ENCODE data around the gene NTN5. TPM values are rescaled to one million over a fixed set of nuclear protein-coding genes. Genes with fewer than 3 reads are reported as not detected.

Gene NTN5
- total and polyA plus RNA-seq, 2 of the 4 experiments (the other 2 are of a cell fraction), result 0.19 TPM; not detected in 1

GRCh38 chr19:48646722-48647216 is 26.0 kb downstream of the NTN5 start:
- ATAC-seq (ENCODE audit: low read depth) (no peak), DNase-seq (no peak)
- no peak overlapping the region for H3K23ac ChIP-seq (ENCODE audit: low read depth, low read length)
- no peaks in the 10 kb centered on the region; the same call in 1 of the 2 replicates for H3K9me1 ChIP-seq (ENCODE audit: insufficient read depth, low read length)
- 0 out of 3 replicates have a peak overlapping the region, but pooled peaks have one; percentile 40 for H2BK15ac ChIP-seq (ENCODE audit: low read depth, low read length)
- peak overlapping the region; percentile 9; the same call in 1 of the 2 replicates for H3K4me3 ChIP-seq (ENCODE audit: insufficient read depth, low read depth, low read length)
- peaks cover 5% of the 10 kb centered on the region for H3K4me1 ChIP-seq (ENCODE audit: control insufficient read depth, insufficient read depth, low read length)
- H3K56ac ChIP-seq (ENCODE audit: extremely low read depth, insufficient read depth, low read length), result no peak overlapping the region
- H4K20me1 ChIP-seq (ENCODE audit: insufficient read depth, low read length), result no peaks in the 10 kb centered on the region
- no peaks in the 10 kb centered on the region for H3K79me1 ChIP-seq (ENCODE audit: low read depth in 1 of 2, low read length in 2 of 2)
- peak overlapping the region; percentile 89 for H2AK9ac ChIP-seq (replicated peaks; ENCODE audit: low read depth, low read length, poor library complexity)
- peak overlapping the region; percentile 32; the same call in 1 of the 2 replicates for H3K4ac ChIP-seq (ENCODE audit: low read depth, low read length)
- peak overlapping the region; percentile 23; the same call in 1 of the 2 replicates for H4K91ac ChIP-seq (ENCODE audit: insufficient read depth, low read depth, low read length)
- dilution Hi-C loops (cut with HindIII; ENCODE audit: low sequenced_read_pairs, unreplicated experiment) (no loop called here), intact Hi-C loops (cut with micrococcal nuclease) (loop anchor here (2.0 to 10.0 kb wide), 3 partner anchors 138 to 318 kb away; partner anchors contain the start of gene FTL), in situ Hi-C loops (cut with MboI; ENCODE audit: low sequenced_read_pairs) (loop anchor here (10.0 kb wide), 2 partner anchors 188 to 318 kb away; partner anchors contain the start of genes FTL and HSD17B14)
- no peak overlapping the region for H3K9ac ChIP-seq (ENCODE audit: low read depth, low read length)
- H3K18ac ChIP-seq (ENCODE audit: low read depth, low read length), result no peak overlapping the region
- peak overlapping the region; percentile 51 to 57; a peak in 3 of 4 replicates for H4K8ac ChIP-seq (ENCODE audit: low read depth in 2 of 2, low read length in 2 of 2)
- H2BK5ac ChIP-seq (ENCODE audit: low read depth, low read length, poor library complexity, severe bottlenecking), result no peak overlapping the region
- H2BK120ac ChIP-seq (ENCODE audit: low read depth, low read length), result peak overlapping the region; percentile 21; the same call in 1 of the 2 replicates
- BruUV-seq (replicated peaks), result no TSS peak
- POLR2A ChIA-PET (ENCODE audit: unreplicated experiment), result no interaction called here
- H3K4me2 ChIP-seq (ENCODE audit: low read depth, low read length), result peak overlapping the region; percentile 31
- H3K9me3 ChIP-seq (ENCODE audit: control insufficient read depth, insufficient read depth, low read length), result peaks cover 3% of the 10 kb centered on the region; the same call in 1 of the 2 replicates
- no peak overlapping the region for H4K5ac ChIP-seq (ENCODE audit: low read depth, low read length)
- CTCF ChIA-PET, result no interaction called here
- no peak overlapping the region for H3K14ac ChIP-seq (replicated peaks; ENCODE audit: low read depth, low read length)
- no peak overlapping the region for H3K27ac ChIP-seq (ENCODE audit: insufficient read depth, low read length)
- no peak for TF ChIP-seq ELK1 (IDR thresholded peaks at IDR 0.05; ENCODE audit: borderline replicate concordance, low read depth, low read length)
- no peak for TF ChIP-seq RCOR1 (IDR thresholded peaks at IDR 0.05; ENCODE audit: insufficient replicate concordance, low read length)
- no peak for TF ChIP-seq MXI1 (IDR thresholded peaks at IDR 0.05; ENCODE audit: borderline replicate concordance, low read depth, low read length)
- TF ChIP-seq FOS (IDR thresholded peaks at IDR 0.05; ENCODE audit: low read depth, low read length), result no peak
- no peak for TF ChIP-seq POLR2A (IDR thresholded peaks at IDR 0.05; ENCODE audit: low read depth, low read length)
- TF ChIP-seq CEBPB (IDR thresholded peaks at IDR 0.05; ENCODE audit: low read depth, low read length), result no peak
- TF ChIP-seq RAD21 (IDR thresholded peaks at IDR 0.05; ENCODE audit: low read length), result no peak
- TF ChIP-seq RFX5 (IDR thresholded peaks at IDR 0.05; ENCODE audit: low read depth, low read length), result no peak
- no peak for TF ChIP-seq BHLHE40 (IDR thresholded peaks at IDR 0.05; ENCODE audit: low read depth, low read length)
- WGBS, 2 experiments (ENCODE audit: extremely low coverage in 2 of 2, insufficient read length in 1 of 2), result 20% methylated on average over 1 of the region's 10 CpGs; no CpG with 5 or more reads in 1 of the 2 experiments
- H3K27me3 ChIP-seq (ENCODE audit: control insufficient read depth, insufficient read depth, low read length), result no peaks in the 10 kb centered on the region
- H2AFZ ChIP-seq (replicated peaks; ENCODE audit: low read length, poor library complexity), result peak overlapping the region; percentile 91
- H3K36me3 ChIP-seq (ENCODE audit: control insufficient read depth, insufficient read depth, low read length), result no peaks in the 10 kb centered on the region
- peak overlapping the region; percentile 58 for H2AK5ac ChIP-seq (ENCODE audit: low read depth, low read length)
- H2BK20ac ChIP-seq (ENCODE audit: low read depth, low read length), result 0 out of 2 replicates have a peak overlapping the region, but pooled peaks have one; percentile 14

Measured in IMR-90 (cell line).